H9 (cell line): Measurements from ENCODE around the gene CDHR5. TPM values are rescaled to one million over a fixed set of nuclear protein-coding genes. Genes with fewer than 3 reads are reported as not detected.

Experiments
- DNase-seq: peaks from one replicate; pipeline ENCODE4 v3.0.0-alpha.2; 2017
- H2AFZ ChIP-seq: one replicate; pipeline ENCODE4 v1.6.1; 2013; ENCODE audit warnings: mild to moderate bottlenecking, low read length, control low read depth, moderate library complexity
- H2AK5ac ChIP-seq: 2 replicates; pipeline ENCODE4 v1.6.1; 2013; ENCODE audit warnings: low read length, control low read depth, mixed read lengths; ENCODE audit not compliant: insufficient read length
- H2BK120ac ChIP-seq: one replicate; pipeline ENCODE4 v1.6.1; 2013; ENCODE audit warnings: low read depth, mild to moderate bottlenecking, low read length, control low read depth, inconsistent platforms; ENCODE audit not compliant: poor library complexity, severe bottlenecking
- H2BK12ac ChIP-seq: 2 replicates; pipeline ENCODE4 v1.6.1; 2013; ENCODE audit warnings: low read length, control low read depth, mixed read lengths, low read depth; ENCODE audit not compliant: insufficient read length
- H2BK15ac ChIP-seq: 2 replicates; pipeline ENCODE4 v1.6.1; 2013; ENCODE audit warnings: low read depth, low read length, control low read depth
- H2BK20ac ChIP-seq: one replicate; pipeline ENCODE4 v1.6.1; 2013; ENCODE audit warnings: low read depth, mild to moderate bottlenecking, low read length, control low read depth, inconsistent platforms; ENCODE audit not compliant: poor library complexity, severe bottlenecking
- H2BK5ac ChIP-seq: 2 replicates; pipeline ENCODE4 v1.6.1; 2013; ENCODE audit warnings: low read length, control low read depth, mixed read lengths; ENCODE audit not compliant: insufficient read length
- H3K14ac ChIP-seq: 2 replicates; pipeline ENCODE4 v1.6.1; 2013; ENCODE audit warnings: low read length, control low read depth; ENCODE audit not compliant: insufficient read depth
- H3K18ac ChIP-seq: 2 replicates; pipeline ENCODE4 v1.6.1; 2013; ENCODE audit warnings: low read depth, mild to moderate bottlenecking, mixed read lengths, low read length, control low read depth; ENCODE audit not compliant: insufficient read length
- H3K23ac ChIP-seq: 2 replicates; pipeline ENCODE4 v1.6.1; 2013; ENCODE audit warnings: low read length, control low read depth, mixed read lengths, low read depth; ENCODE audit not compliant: insufficient read length
- H3K23me2 ChIP-seq: 2 replicates; pipeline ENCODE4 v1.6.1; 2013; ENCODE audit warnings: low read depth, mild to moderate bottlenecking, mixed read lengths, low read length, control low read depth; ENCODE audit not compliant: insufficient read length, poor library complexity, severe bottlenecking
- H3K27ac ChIP-seq: 2 replicates; pipeline ENCODE4 v1.5.1; 2013; ENCODE audit warnings: low read length, control low read depth, mixed read lengths, low read depth; ENCODE audit not compliant: insufficient read length
- H3K27me3 ChIP-seq: 2 replicates; pipeline ENCODE4 v1.6.1; 2013; ENCODE audit warnings: low read length, control low read depth, inconsistent platforms; ENCODE audit not compliant: insufficient read depth
- H3K4ac ChIP-seq: 2 replicates; pipeline ENCODE4 v1.6.1; 2013; ENCODE audit warnings: low read depth, mild to moderate bottlenecking, control low read depth, inconsistent platforms, low read length, moderate library complexity
- H3K4me1 ChIP-seq: 2 replicates; pipeline ENCODE4 v1.6.1; 2013; ENCODE audit warnings: low read length, control low read depth, inconsistent platforms; ENCODE audit not compliant: insufficient read depth
- H3K4me2 ChIP-seq: 2 replicates; pipeline ENCODE4 v1.6.1; 2013; ENCODE audit warnings: low read length, control low read depth, mixed read lengths; ENCODE audit not compliant: insufficient read length, insufficient read depth
- H3K56ac ChIP-seq: 2 replicates; pipeline ENCODE4 v1.6.1; 2013; ENCODE audit warnings: low read depth, mild to moderate bottlenecking, mixed read lengths, low read length, control low read depth; ENCODE audit not compliant: insufficient read length
- H3K79me1 ChIP-seq: 2 replicates; pipeline ENCODE4 v1.6.1; 2013; ENCODE audit warnings: low read depth, mild to moderate bottlenecking, moderate library complexity, low read length, control low read depth, inconsistent platforms; ENCODE audit not compliant: insufficient read depth, poor library complexity, severe bottlenecking
- H3K79me2 ChIP-seq: 2 replicates; pipeline ENCODE4 v1.6.1; 2013; ENCODE audit warnings: low read length, control low read depth, inconsistent platforms; ENCODE audit not compliant: insufficient read depth
- H3K9ac ChIP-seq: 2 replicates; pipeline ENCODE4 v1.6.1; 2013; ENCODE audit warnings: low read length, control low read depth, mixed read lengths; ENCODE audit not compliant: insufficient read length; ENCODE audit errors: extremely low read depth
- H3K9me3 ChIP-seq: one replicate; pipeline ENCODE4 v1.6.1; 2013; ENCODE audit warnings: low read depth, low read length, inconsistent platforms; ENCODE audit not compliant: control insufficient read depth
- H3T11ph ChIP-seq: one replicate; pipeline ENCODE4 v1.6.1; 2013; ENCODE audit warnings: mild to moderate bottlenecking, low read length, control low read depth, inconsistent platforms
- H4K20me1 ChIP-seq: one replicate; pipeline ENCODE4 v1.6.1; 2013; ENCODE audit not compliant: control insufficient read depth, insufficient read length, insufficient read depth
- H4K5ac ChIP-seq: 2 replicates; pipeline ENCODE4 v1.6.1; 2013; ENCODE audit warnings: low read depth, mild to moderate bottlenecking, mixed read lengths, low read length, control low read depth; ENCODE audit not compliant: insufficient read length
- H4K8ac ChIP-seq: replicated peaks from 2 replicates; pipeline ENCODE4 v1.6.1; 2013; ENCODE audit warnings: low read length, control low read depth, mixed read lengths, low read depth; ENCODE audit not compliant: insufficient read length
- H4K91ac ChIP-seq: 2 replicates; pipeline ENCODE4 v1.6.1; 2013; ENCODE audit warnings: low read depth, mild to moderate bottlenecking, moderate library complexity, mixed read lengths, low read length, control low read depth; ENCODE audit not compliant: insufficient read length
- H3K27ac Mint-ChIP-seq, 3 experiments: 2 replicates in 2 of 3; 3 replicates in 1 of 3; pipeline ENCODE4 v1.8.0; 2020 to 2021; ENCODE audit warnings: mixed read lengths in 3 of 3, mild to moderate bottlenecking in 1 of 3, moderate library complexity in 1 of 3
- H3K27me3 Mint-ChIP-seq: 2 replicates; pipeline ENCODE4 v1.8.0; 2021; ENCODE audit warnings: low read depth, mild to moderate bottlenecking, moderate library complexity, mixed read lengths
- H3K36me3 Mint-ChIP-seq, 3 experiments: 2 replicates in 2 of 3; 3 replicates in 1 of 3; pipeline ENCODE4 v1.8.0; 2020 to 2021; ENCODE audit warnings: low read depth in 3 of 3, mixed read lengths in 3 of 3; ENCODE audit not compliant: insufficient read depth in 1 of 3
- H3K4me1 Mint-ChIP-seq, 2 experiments: 2 replicates each; pipeline ENCODE4 v1.8.0; 2020; ENCODE audit warnings: mixed read lengths in 2 of 2
- H3K4me3 Mint-ChIP-seq, 2 experiments: 2 replicates in 1 of 2; 3 replicates in 1 of 2; pipeline ENCODE4 v1.8.0; 2020 to 2021; ENCODE audit warnings: mild to moderate bottlenecking in 2 of 2, mixed read lengths in 2 of 2, moderate library complexity in 1 of 2
- H3K9me3 Mint-ChIP-seq, 2 experiments: 2 replicates in 1 of 2; 3 replicates in 1 of 2; pipeline ENCODE4 v1.8.0; 2020; ENCODE audit warnings: mild to moderate bottlenecking in 2 of 2, mixed read lengths in 2 of 2, moderate library complexity in 1 of 2
- CTCF ChIP-seq: fragments of 200-600 bp; sonication (generic); conservative IDR thresholded peaks from 3 replicates; pipeline ENCODE4 v1.8.0; 2021; ENCODE audit warnings: antibody characterized with exemption, mild to moderate bottlenecking
- WGBS: extraction: QIAGEN DNeasy Blood & Tissue Kit; methylation state at CpG from one replicate; pipeline ENCODE4 v1.1.7; 2013; ENCODE audit warnings: missing lambda C conversion rate, low lambda C conversion rate, mixed read lengths; ENCODE audit not compliant: insufficient read length; ENCODE audit errors: extremely low coverage; 5-methylcytosine and 5-hydroxymethylcytosine counted together
- total RNA-seq: library from RNA; stranded (reverse); gene quantifications from 2 replicates; pipeline ENCODE4 v1.2.1, GENCODE V29; 2021

The CDHR5 gene
- total RNA-seq, 1 experiment from 2014 or later: not detected

- Histone ChIP-seq H4K8ac (no peak overlapping the region), H3K27ac (no peak overlapping the region), H3K18ac (no peak overlapping the region), H3K23ac (no peak overlapping the region), H3K79me2 (no peaks in the 10 kb centered on the region), H4K20me1 (peaks cover 3% of the 10 kb centered on the region), H2BK20ac (no peak overlapping the region), H3K9ac (no peak overlapping the region), H4K91ac (no peak overlapping the region), H4K5ac (no peak overlapping the region), H3T11ph (no peak overlapping the region), H3K4ac (no peak overlapping the region), H3K27me3 (no peaks in the 10 kb centered on the region), H3K4me1 (no peaks in the 10 kb centered on the region), H3K14ac (no peak overlapping the region), H3K9me3 (no peaks in the 10 kb centered on the region), H3K56ac (no peak overlapping the region), H3K4me2 (no peak overlapping the region), H2BK120ac (no peak overlapping the region), H2BK12ac (no peak overlapping the region), H2AFZ (no peak overlapping the region), H3K79me1 (no peaks in the 10 kb centered on the region), H2BK5ac (no peak overlapping the region), H2AK5ac (no peak overlapping the region), H3K23me2 (no peaks in the 10 kb centered on the region), H2BK15ac (no peak overlapping the region)
- Mint-ChIP-seq H3K4me3 (no peak overlapping the region), H3K36me3 (peaks cover 27 to 74% (median 69%) of the 10 kb centered on the region in 3 experiments), H3K4me1 (peaks cover 2% of the 10 kb centered on the region in 2 experiments; a peak in 1 of 4 replicates), H3K27ac (no peak overlapping the region; a peak in 2 of 7 replicates), H3K9me3 (no peaks in the 10 kb centered on the region), H3K27me3 (no peaks in the 10 kb centered on the region)
- TF ChIP-seq CTCF: no peak
- no peak for DNase-seq
- no CpG with 5 or more reads among the region's 35 CpGs for WGBS
These were observed 17.6 kb downstream of the CDHR5 start for GRCh38 chr11:607020-607780.
